ENCODE measurements around the gene GABRE.

DNA sequence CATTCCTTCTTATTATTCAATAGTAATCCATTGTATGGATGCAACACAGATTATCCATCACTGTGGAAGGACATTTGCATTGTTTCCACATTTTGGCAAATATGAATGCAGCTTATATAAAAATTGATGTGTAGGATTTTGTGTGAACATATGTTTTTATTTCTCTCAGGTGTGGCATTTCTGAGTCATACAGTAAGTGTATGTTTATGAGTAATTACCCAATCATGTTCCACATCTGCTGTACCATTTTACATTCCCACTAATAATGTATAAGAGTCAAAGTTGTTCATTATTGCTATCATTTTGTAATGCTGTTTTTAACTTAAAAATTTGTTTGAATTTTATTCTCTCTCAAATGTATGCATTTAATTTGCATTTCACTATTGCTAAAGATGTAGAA, 36.3 kb downstream of the GABRE start:
- TF ChIP-seq CTCF (IDR thresholded peaks at IDR 0.05) (no peak), POLR2A (IDR thresholded peaks at IDR 0.05) (no peak)

Measured in body of pancreas (tissue), 4 donors.